HCT116 (cell line): ENCODE measurements around the gene RASAL2. TPM values are rescaled to one million over a fixed set of nuclear protein-coding genes. Genes with fewer than 3 reads are reported as not detected.

ENCODE experiments used
- ATAC-seq: fragments of 200-7000 bp; cut with Tn5 transposase; 2 replicates; pipeline ENCODE4 v1.9.1; 2020; ENCODE audit warnings: mild to moderate bottlenecking, moderate library complexity
- BruUV-seq: library from RNA; stranded (reverse); fragments of 400-500 nt; replicated peaks from 2 replicates; lab custom pipeline; 2021; lab: Mats Ljungman, UMichigan
- CTCF ChIA-PET: fragments of 300-600 bp; sonication (Branson Sonifier 250); formaldehyde crosslinking; loops from one replicate; lab custom pipeline; 2021; ENCODE audit warnings: antibody characterized with exemption; lab: Charles Lee
- POLR2A ChIA-PET: fragments of 300-600, 350-600 bp; sonication (Branson Sonifier 250); formaldehyde crosslinking; loops from one replicate; lab custom pipeline; 2021; ENCODE audit warnings: antibody characterized with exemption; lab: Charles Lee
- RAD21 ChIA-PET, 2 experiments: fragments of 300-600 bp; sonication (Branson Sonifier 250); formaldehyde crosslinking; loops; one replicate each; lab custom pipeline; 2023; ENCODE audit warnings: low total read pairs in 2 of 2; ENCODE audit not compliant: uncharacterized antibody in 2 of 2, unreplicated experiment in 2 of 2, low non-redundant PET in 1 of 2; lab: Charles Lee
- DNase-seq: peaks from one replicate; pipeline ENCODE4 v3.0.0-alpha.2; 2010; ENCODE audit warnings: low read depth, low spot score
- H2AFZ ChIP-seq: fragments of 200-600 bp; shearing (Covaris generic), sonication (generic); 2 replicates; pipeline ENCODE4 v1.6.1; 2017; ENCODE audit warnings: low read depth, mixed run types, mixed read lengths, antibody characterized with exemption, low read length; ENCODE audit not compliant: poor library complexity, severe bottlenecking
- H3K27ac ChIP-seq: 2 replicates; pipeline ENCODE4 v1.5.1; 2012; ENCODE audit warnings: low read depth, low read length
- H3K27me3 ChIP-seq: fragments of 200-600 bp; sonication (generic); 2 replicates; pipeline ENCODE4 v1.6.1; 2016; ENCODE audit warnings: mixed run types, low read length, mixed read lengths; ENCODE audit not compliant: insufficient read depth
- H3K36me3 ChIP-seq, 2 experiments: fragments of 200-500 bp in 1 of 2; fragments of 200-600 bp in 1 of 2; sonication (Bioruptor generic) in 1 of 2; sonication (generic) in 1 of 2; 2 replicates each; pipeline versions ENCODE4 v1.5.1 to v1.6.1; 2014 to 2016; ENCODE audit warnings: low read length in 2 of 2, inconsistent platforms in 1 of 2, mixed read lengths in 1 of 2, mixed run types in 1 of 2; ENCODE audit not compliant: insufficient read depth in 2 of 2, control insufficient read depth in 1 of 2
- H3K4me1 ChIP-seq, 2 experiments: fragments of 200-600 bp in 1 of 2; sonication (generic) in 1 of 2; 2 replicates each; pipeline versions ENCODE4 v1.5.1 to v1.6.1; 2012 to 2017; ENCODE audit warnings: low read length in 2 of 2, inconsistent platforms in 1 of 2, mild to moderate bottlenecking in 1 of 2, mixed read lengths in 1 of 2, mixed run types in 1 of 2, moderate library complexity in 1 of 2; ENCODE audit not compliant: insufficient read depth in 2 of 2, control insufficient read depth in 1 of 2
- H3K4me2 ChIP-seq: fragments of 200-600 bp; sonication (generic); 2 replicates; pipeline ENCODE4 v1.6.1; 2017; ENCODE audit warnings: mixed run types, low read length, mixed read lengths
- H3K4me3 ChIP-seq, 2 experiments: fragments of 200-600 bp in 1 of 2; sonication (generic) in 1 of 2; replicated peaks in 1 of 2; 2 replicates each; pipeline ENCODE4 v1.5.1; 2011 to 2016; ENCODE audit warnings: low read length in 2 of 2, control low read depth in 1 of 2, low read depth in 1 of 2, mild to moderate bottlenecking in 1 of 2, mixed read lengths in 1 of 2, mixed run types in 1 of 2
- H3K79me2 ChIP-seq: fragments of 200-600 bp; sonication (generic); 2 replicates; pipeline ENCODE4 v1.6.1; 2017; ENCODE audit warnings: mild to moderate bottlenecking, mixed run types, low read length, moderate library complexity, mixed read lengths; ENCODE audit not compliant: insufficient read depth
- H3K9ac ChIP-seq: fragments of 200-600 bp; sonication (generic); 2 replicates; pipeline ENCODE4 v1.6.1; 2016; ENCODE audit warnings: low read length, mixed read lengths
- H3K9me2 ChIP-seq: fragments of 200-600 bp; sonication (generic), shearing (Covaris generic); 2 replicates; pipeline ENCODE4 v1.6.1; 2017; ENCODE audit warnings: mixed run types, mild to moderate bottlenecking, moderate library complexity; ENCODE audit not compliant: insufficient read depth
- H3K9me3 ChIP-seq, 2 experiments: fragments of 200-500 bp in 1 of 2; fragments of 200-600 bp in 1 of 2; sonication (Bioruptor generic) in 1 of 2; sonication (generic) in 1 of 2; 2 replicates each; pipeline ENCODE4 v1.6.1; 2014 to 2017; ENCODE audit warnings: low read length in 2 of 2, mixed read lengths in 2 of 2, inconsistent platforms in 1 of 2, low read depth in 1 of 2, mild to moderate bottlenecking in 1 of 2, mixed run types in 1 of 2, moderate library complexity in 1 of 2; ENCODE audit not compliant: control insufficient read depth in 1 of 2, insufficient read depth in 1 of 2
- H4K20me1 ChIP-seq: fragments of 200-600 bp; sonication (generic), shearing (Covaris generic); 2 replicates; pipeline ENCODE4 v1.6.1; 2017; ENCODE audit warnings: mixed run types, mild to moderate bottlenecking, moderate library complexity; ENCODE audit not compliant: insufficient read depth
- CEBPB ChIP-seq: IDR thresholded peaks from 2 replicates; pipeline ENCODE4 v1.6.1; 2012; ENCODE audit warnings: low read depth
- EZH2phosphoT487 ChIP-seq: fragments of 200-600 bp; IDR thresholded peaks from 2 replicates; pipeline ENCODE4 v1.6.1; 2018; ENCODE audit warnings: antibody characterized with exemption, borderline replicate concordance
- FOSL1 ChIP-seq: IDR thresholded peaks from 2 replicates; pipeline ENCODE4 v1.6.1; 2012; ENCODE audit warnings: low read depth
- JUND ChIP-seq: IDR thresholded peaks from 2 replicates; pipeline ENCODE4 v1.6.1; 2012
- POLR2AphosphoS5 ChIP-seq: IDR thresholded peaks from 2 replicates; pipeline ENCODE4 v1.6.1; 2011; ENCODE audit warnings: mild to moderate bottlenecking, low read depth, low read length, moderate library complexity
- RAD21 ChIP-seq: IDR thresholded peaks from 2 replicates; pipeline ENCODE4 v1.6.1; 2012; ENCODE audit warnings: low read depth, mild to moderate bottlenecking
- SP1 ChIP-seq: IDR thresholded peaks from 2 replicates; pipeline ENCODE4 v1.6.1; 2012; ENCODE audit warnings: low read depth
- SRF ChIP-seq: IDR thresholded peaks from 2 replicates; pipeline ENCODE4 v1.6.1; 2012; ENCODE audit warnings: low read depth
- TCF7L2 ChIP-seq: IDR thresholded peaks from 2 replicates; pipeline ENCODE4 v1.7.0; 2011; ENCODE audit warnings: borderline replicate concordance, inconsistent platforms; ENCODE audit not compliant: insufficient read depth, insufficient read length; ENCODE audit errors: extremely low read depth
- YY1 ChIP-seq: IDR thresholded peaks from 2 replicates; pipeline ENCODE4 v1.6.1; 2011; ENCODE audit warnings: low read length, low read depth, moderate library complexity, mild to moderate bottlenecking; ENCODE audit not compliant: insufficient replicate concordance; ENCODE audit errors: extremely low read depth
- ZNF274 ChIP-seq: fragments of 200-500 bp; sonication (Bioruptor generic); IDR thresholded peaks from 2 replicates; pipeline ENCODE4 v1.6.1; 2014; ENCODE audit warnings: mild to moderate bottlenecking, low read depth, low read length, inconsistent platforms
- intact Hi-C: fragments of 100-400 bp; cut with micrococcal nuclease; formaldehyde crosslinking; loops from 2 replicates; pipeline ENCODE4 v1.10.0; 2022
- total RNA-seq: library from RNA; stranded (reverse); gene quantifications from one replicate; pipeline ENCODE4 v1.2.1, GENCODE V29; 2021; ENCODE audit not compliant: unreplicated experiment

The RASAL2 gene
- total RNA-seq, 1 experiment from 2014 or later: 11.7 TPM

DNA sequence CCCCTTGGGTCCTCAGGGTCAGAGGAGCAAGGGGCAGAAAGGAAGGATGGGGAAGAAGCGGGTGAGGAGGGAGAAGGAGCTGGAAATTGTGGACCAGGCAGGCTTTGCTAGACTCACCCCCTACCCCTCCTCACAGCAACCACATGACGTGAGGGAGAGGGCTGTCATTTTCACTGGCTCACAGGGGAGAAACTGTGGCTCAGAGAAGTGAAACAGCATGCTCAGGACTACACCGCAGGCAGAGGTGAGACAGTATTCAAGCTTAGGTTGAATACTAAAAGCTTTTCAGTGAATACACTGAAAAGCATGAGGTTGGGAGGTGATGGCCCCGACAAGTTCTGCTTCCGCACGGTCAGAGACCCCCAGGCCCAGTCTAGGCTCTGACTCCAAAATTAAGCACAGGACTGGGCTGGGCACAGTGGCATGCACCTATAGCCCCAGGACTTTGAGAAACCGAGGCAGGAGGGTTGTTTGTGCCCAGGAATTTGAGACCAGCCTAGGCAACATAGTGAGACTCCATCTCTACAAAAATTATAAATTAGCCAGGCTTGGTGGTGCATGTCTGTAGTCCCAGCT, 404.1 kb downstream of the RASAL2 start (continued):
- TF ChIP-seq ZNF274: no peak
- TF ChIP-seq FOSL1: no peak
- TF ChIP-seq CEBPB: no peak

DNA sequence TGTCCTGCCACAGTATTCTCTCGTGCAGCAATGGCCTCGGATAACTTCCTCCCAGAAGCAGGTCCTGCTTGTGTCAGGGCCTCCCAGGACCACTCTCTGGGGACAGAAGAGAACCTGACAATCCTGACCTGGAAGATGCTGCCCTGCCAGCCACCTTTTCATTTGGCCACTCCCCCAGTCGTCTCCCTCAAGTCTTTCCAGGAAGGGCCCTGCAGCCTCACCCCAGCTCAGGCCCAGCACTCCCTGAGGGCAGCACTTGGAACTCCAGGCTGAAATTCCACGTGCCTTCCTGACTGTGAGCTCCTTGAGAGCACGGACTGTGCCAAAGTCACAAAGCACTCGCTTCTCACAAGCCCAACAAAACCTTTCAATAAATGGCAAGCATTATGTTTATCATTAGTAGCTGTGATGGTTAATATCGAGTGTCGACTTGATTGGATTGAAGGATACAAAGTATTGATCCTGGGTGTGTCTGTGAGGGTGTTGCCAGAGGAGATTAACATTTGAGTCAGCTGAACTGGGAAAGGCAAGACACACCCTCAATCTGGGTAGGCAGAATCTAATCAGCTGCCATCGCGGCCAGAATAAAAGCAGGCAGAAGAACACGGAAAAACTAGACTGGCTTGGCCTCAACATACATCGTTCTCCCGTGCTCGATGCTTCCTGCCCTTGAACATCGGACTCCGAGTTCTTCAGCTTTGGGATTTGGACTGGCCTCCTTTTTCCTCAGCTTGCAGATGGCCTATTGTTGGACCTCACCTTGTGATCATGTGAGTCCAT, 405.2 kb downstream of the RASAL2 start:
- no peaks in the 10 kb centered on the region for H3K27me3 ChIP-seq
- TF ChIP-seq RAD21 (no peak), SP1 (no peak), POLR2AphosphoS5 (no peak), TCF7L2 (no peak), SRF (no peak), EZH2phosphoT487 (no peak), JUND (no peak), YY1 (no peak)
- TF ChIP-seq, all 23 proteins: peak for 0
- no peak overlapping the region for H3K4me3 ChIP-seq
- H3K9me2 ChIP-seq: no peaks in the 10 kb centered on the region
- no peaks in the 10 kb centered on the region for H3K9me3 ChIP-seq
- POLR2A ChIA-PET: no interaction called here
- CTCF ChIA-PET: interaction anchor here (0.8 to 3.7 kb wide), 4 partner anchors 13 to 199 kb away, joined by 3 to 38 read pairs (median 4); no protein-coding TSS in a partner anchor
- H3K4me1 ChIP-seq: peaks cover 0 to 7% of the 10 kb centered on the region in 2 experiments; a peak in 1 of 4 replicates
- DNase-seq (no peak), ATAC-seq (no peak)
- H3K4me2 ChIP-seq: no peak overlapping the region
- no TSS peak for BruUV-seq
- no peaks in the 10 kb centered on the region for H4K20me1 ChIP-seq
- H3K9ac ChIP-seq: no peak overlapping the region
- no peak overlapping the region for H2AFZ ChIP-seq
- RAD21 ChIA-PET: no interaction called here
- H3K79me2 ChIP-seq: no peaks in the 10 kb centered on the region
- intact Hi-C loops: no loop called here
- H3K36me3 ChIP-seq: no peaks in the 10 kb centered on the region
- H3K27ac ChIP-seq: no peak overlapping the region
